Measurements from ENCODE around the gene COL17A1.

Gene COL17A1

DNA sequence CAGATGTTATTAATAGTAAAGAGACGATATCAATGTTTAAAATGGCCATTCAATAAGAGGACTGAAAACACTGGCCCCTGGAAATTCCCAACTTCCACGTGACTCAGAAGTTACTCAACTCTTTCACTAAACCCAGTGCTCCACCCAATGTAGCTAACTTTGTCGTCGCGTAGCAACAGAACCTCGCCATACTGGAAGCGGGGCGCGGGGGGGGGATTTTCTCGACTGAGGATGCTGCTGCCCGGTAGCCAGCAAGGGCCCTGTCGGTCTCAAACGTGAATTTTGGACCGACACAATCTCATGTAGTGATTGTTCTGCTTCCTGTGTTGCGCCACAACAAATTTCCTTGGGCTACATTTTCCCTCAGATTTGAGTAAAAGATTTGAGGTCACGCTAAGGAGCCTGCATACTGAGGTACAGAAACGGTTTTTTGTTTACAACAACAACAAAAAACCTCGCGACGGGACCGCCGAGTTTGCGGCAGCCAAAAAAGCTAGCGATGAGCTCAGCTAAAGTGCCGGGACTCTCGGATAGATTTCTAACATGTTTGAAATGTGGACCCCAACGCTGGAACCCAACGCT lies 35.3 kb upstream of the COL17A1 start:
- no peaks in the 10 kb centered on the region for H3K36me3 ChIP-seq (ENCODE audit: insufficient read depth, insufficient read length, low read length)
- no peaks in the 10 kb centered on the region for H3K27me3 ChIP-seq (ENCODE audit: insufficient read depth, insufficient read length)
- H3K9me3 ChIP-seq (ENCODE audit: insufficient read depth, low read length) = no peaks in the 10 kb centered on the region
- H3K9ac ChIP-seq (ENCODE audit: insufficient read length, low read depth) = peak overlapping the region; percentile 88
- peak; percentile 63 for DNase-seq (ENCODE audit: low read depth, low spot score)
- peak overlapping the region; percentile 39 for H3K4me3 ChIP-seq (ENCODE audit: insufficient read length, low read depth)
- TF ChIP-seq ZNF274 (IDR thresholded peaks at IDR 0.05; ENCODE audit: low read depth, low read length) (no peak), SUZ12 (IDR thresholded peaks at IDR 0.05; ENCODE audit: extremely low read depth, insufficient read depth, insufficient read length) (no peak), YY1 (IDR thresholded peaks at IDR 0.05; ENCODE audit: insufficient read depth, insufficient read length) (no peak)
- H3K4me1 ChIP-seq (ENCODE audit: insufficient read depth, insufficient read length) = no peaks in the 10 kb centered on the region

DNA sequence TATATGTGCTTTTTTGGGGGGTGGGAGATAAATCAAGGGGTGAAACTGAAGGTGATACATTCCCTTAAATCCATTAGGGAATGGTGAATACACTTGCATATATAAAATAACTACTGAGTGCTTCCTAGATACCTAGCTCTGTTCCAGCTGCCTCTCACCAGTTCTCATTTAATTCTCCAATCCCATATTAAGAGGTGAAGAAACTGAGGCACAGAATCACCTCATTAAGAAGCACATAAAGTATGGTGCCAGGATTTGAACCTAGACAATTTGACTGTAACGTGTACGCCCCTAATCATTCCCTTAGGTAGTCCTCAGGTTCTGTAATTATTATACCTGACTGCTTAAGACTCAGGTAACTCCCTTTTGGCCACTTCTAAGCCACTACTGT lies 34.8 kb upstream of the COL17A1 start:
- TF ChIP-seq SUZ12 (IDR thresholded peaks at IDR 0.05; ENCODE audit: extremely low read depth, insufficient read depth, insufficient read length) = no peak
- TF ChIP-seq ZNF274 (IDR thresholded peaks at IDR 0.05; ENCODE audit: low read depth, low read length) = no peak
- TF ChIP-seq YY1 (IDR thresholded peaks at IDR 0.05; ENCODE audit: insufficient read depth, insufficient read length) = no peak
- no peaks in the 10 kb centered on the region for H3K27me3 ChIP-seq (ENCODE audit: insufficient read depth, insufficient read length)
- H3K9ac ChIP-seq (ENCODE audit: insufficient read length, low read depth) = peak overlapping the region; percentile 88
- H3K9me3 ChIP-seq (ENCODE audit: insufficient read depth, low read length) = no peaks in the 10 kb centered on the region
- no peak for DNase-seq (ENCODE audit: low read depth, low spot score)
- H3K4me1 ChIP-seq (ENCODE audit: insufficient read depth, insufficient read length) = no peaks in the 10 kb centered on the region
- peak overlapping the region; percentile 39 for H3K4me3 ChIP-seq (ENCODE audit: insufficient read length, low read depth)
- H3K36me3 ChIP-seq (ENCODE audit: insufficient read depth, insufficient read length, low read length) = no peaks in the 10 kb centered on the region

DNA sequence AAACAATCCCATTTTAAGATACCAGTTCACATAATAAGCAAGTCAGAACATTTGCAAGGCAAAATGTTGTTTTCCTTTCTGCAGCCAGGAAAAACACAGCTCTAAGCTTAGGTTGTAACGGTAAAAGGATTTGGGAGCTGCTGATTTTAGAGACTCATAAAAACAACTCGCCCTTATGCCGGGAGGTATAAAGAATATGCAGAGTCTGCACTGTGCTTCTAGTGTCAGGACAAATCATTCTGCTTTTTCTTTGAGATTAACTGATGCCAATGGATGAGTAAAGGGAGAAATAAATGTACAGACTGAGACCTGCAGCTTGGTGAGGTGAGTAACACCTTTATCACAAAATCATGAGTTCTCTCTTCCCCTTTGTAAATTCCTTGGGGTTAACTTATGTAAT lies 34.3 kb upstream of the COL17A1 start:
- Histone ChIP-seq H3K9me3 (ENCODE audit: insufficient read depth, low read length) (no peaks in the 10 kb centered on the region), H3K4me1 (ENCODE audit: insufficient read depth, insufficient read length) (no peaks in the 10 kb centered on the region), H3K4me3 (ENCODE audit: insufficient read length, low read depth) (no peak overlapping the region), H3K9ac (ENCODE audit: insufficient read length, low read depth) (no peak overlapping the region), H3K27me3 (ENCODE audit: insufficient read depth, insufficient read length) (no peaks in the 10 kb centered on the region), H3K36me3 (ENCODE audit: insufficient read depth, insufficient read length, low read length) (no peaks in the 10 kb centered on the region)
- TF ChIP-seq YY1 (IDR thresholded peaks at IDR 0.05; ENCODE audit: insufficient read depth, insufficient read length) = no peak
- DNase-seq (ENCODE audit: low read depth, low spot score) = no peak

DNA sequence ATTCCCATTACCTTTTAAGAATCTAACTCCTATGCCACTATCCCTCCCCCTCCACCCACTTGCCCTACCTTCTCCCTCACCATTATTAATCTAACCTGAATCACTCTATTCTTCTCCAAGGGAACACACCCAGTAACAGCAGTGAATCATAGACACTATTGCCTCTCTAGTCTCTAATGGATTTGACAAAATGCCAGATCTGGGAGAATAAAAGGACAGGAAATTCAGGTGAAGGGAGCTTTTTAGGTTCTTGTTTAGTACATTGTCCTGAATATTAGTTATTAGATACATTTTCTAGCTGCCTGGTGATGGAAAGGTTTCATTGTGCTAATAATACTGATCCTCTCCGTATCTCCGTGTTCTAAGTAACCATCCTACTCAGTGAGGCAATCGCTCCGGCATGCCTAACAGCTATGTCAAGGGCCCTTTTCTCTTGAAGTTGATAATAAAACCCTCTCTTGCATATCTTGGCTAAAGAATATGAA lies 32.2 kb upstream of the COL17A1 start:
- Histone ChIP-seq H3K27me3 (ENCODE audit: insufficient read depth, insufficient read length) (no peaks in the 10 kb centered on the region), H3K36me3 (ENCODE audit: insufficient read depth, insufficient read length, low read length) (no peaks in the 10 kb centered on the region), H3K9me3 (ENCODE audit: insufficient read depth, low read length) (no peaks in the 10 kb centered on the region), H3K4me1 (ENCODE audit: insufficient read depth, insufficient read length) (no peaks in the 10 kb centered on the region), H3K9ac (ENCODE audit: insufficient read length, low read depth) (no peak overlapping the region), H3K4me3 (ENCODE audit: insufficient read length, low read depth) (no peak overlapping the region)
- TF ChIP-seq ZNF274 (IDR thresholded peaks at IDR 0.05; ENCODE audit: low read depth, low read length) = no peak
- TF ChIP-seq YY1 (IDR thresholded peaks at IDR 0.05; ENCODE audit: insufficient read depth, insufficient read length) = no peak
- TF ChIP-seq SUZ12 (IDR thresholded peaks at IDR 0.05; ENCODE audit: extremely low read depth, insufficient read depth, insufficient read length) = no peak
- no peak for DNase-seq (ENCODE audit: low read depth, low spot score)

DNA sequence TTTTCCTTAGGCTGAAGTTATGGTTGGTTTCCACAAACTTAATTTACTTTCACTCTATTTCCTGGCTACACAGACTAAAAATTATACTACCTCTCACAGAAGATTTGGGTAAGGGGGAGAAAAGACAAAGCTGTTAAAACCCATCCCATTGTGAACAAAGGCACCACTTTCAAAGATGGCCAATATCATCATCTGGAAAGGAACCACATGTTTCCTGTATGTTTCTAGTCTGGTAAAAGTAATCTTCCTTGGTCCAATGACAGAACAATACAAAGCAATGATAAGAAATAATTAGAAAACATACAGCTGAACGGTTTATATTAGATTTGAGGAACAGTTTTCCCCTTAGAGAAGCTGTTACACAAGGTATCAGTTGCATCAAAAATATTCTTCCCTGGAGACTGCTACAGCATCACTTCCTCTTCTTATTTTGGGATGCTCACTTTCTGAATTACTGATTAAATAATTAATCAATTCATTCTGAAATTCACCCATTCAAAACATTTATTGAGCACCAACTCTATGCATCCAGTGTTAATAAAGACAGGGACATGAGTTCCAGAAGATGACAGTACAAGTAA lies 27.8 kb upstream of the COL17A1 start:
- H3K9me3 ChIP-seq (ENCODE audit: insufficient read depth, low read length) = peaks cover 7% of the 10 kb centered on the region; the same call in 1 of the 2 replicates
- H3K36me3 ChIP-seq (ENCODE audit: insufficient read depth, insufficient read length, low read length) = no peaks in the 10 kb centered on the region
- no peak overlapping the region for H3K4me3 ChIP-seq (ENCODE audit: insufficient read length, low read depth)
- H3K9ac ChIP-seq (ENCODE audit: insufficient read length, low read depth) = no peak overlapping the region
- H3K4me1 ChIP-seq (ENCODE audit: insufficient read depth, insufficient read length) = no peaks in the 10 kb centered on the region
- H3K27me3 ChIP-seq (ENCODE audit: insufficient read depth, insufficient read length) = no peaks in the 10 kb centered on the region
- no peak for DNase-seq (ENCODE audit: low read depth, low spot score)
- TF ChIP-seq ZNF274 (IDR thresholded peaks at IDR 0.05; ENCODE audit: low read depth, low read length) = no peak
- TF ChIP-seq YY1 (IDR thresholded peaks at IDR 0.05; ENCODE audit: insufficient read depth, insufficient read length) = no peak
- no peak for TF ChIP-seq SUZ12 (IDR thresholded peaks at IDR 0.05; ENCODE audit: extremely low read depth, insufficient read depth, insufficient read length)

DNA sequence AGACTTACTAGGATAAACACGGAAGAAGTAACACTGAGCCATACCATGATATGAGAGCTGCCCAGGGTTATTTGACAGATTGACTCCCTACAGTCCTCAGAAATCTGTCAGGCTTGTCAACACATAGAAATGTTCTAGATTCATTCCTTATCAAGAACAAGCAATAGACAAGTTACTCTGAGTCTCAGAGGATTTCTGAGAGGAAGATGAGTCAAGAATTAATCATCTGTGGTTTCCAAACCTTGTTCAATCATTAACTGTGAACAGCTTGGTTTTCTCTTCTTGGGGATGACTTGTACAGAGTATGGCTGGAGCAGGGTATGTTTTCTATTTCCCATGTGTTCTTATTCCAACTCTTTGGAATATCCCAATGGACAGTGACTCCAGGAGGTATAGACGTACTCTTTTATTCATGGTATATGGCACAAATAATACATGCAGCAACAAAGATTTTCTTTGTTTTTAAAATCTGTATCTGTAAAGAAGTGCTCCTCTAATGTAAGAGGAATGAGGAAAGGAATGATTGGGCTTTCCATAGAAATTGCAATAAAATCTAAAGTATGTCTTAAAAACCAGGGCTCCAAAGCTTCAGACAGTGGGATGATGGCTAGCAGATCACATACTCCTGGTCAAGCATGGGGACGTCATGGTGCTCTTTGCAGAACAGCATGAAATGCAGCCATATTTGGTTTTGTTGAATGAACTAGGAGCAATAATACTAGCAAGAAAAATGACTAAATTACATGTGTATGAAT lies 24.4 kb upstream of the COL17A1 start:
- H3K4me1 ChIP-seq (ENCODE audit: insufficient read depth, insufficient read length) = no peaks in the 10 kb centered on the region
- H3K36me3 ChIP-seq (ENCODE audit: insufficient read depth, insufficient read length, low read length) = no peaks in the 10 kb centered on the region
- DNase-seq (ENCODE audit: low read depth, low spot score) = no peak
- H3K27me3 ChIP-seq (ENCODE audit: insufficient read depth, insufficient read length) = no peaks in the 10 kb centered on the region
- no peak overlapping the region for H3K9ac ChIP-seq (ENCODE audit: insufficient read length, low read depth)
- peaks cover 7% of the 10 kb centered on the region; the same call in 1 of the 2 replicates for H3K9me3 ChIP-seq (ENCODE audit: insufficient read depth, low read length)
- no peak overlapping the region for H3K4me3 ChIP-seq (ENCODE audit: insufficient read length, low read depth)
- TF ChIP-seq SUZ12 (IDR thresholded peaks at IDR 0.05; ENCODE audit: extremely low read depth, insufficient read depth, insufficient read length) (no peak), ZNF274 (IDR thresholded peaks at IDR 0.05; ENCODE audit: low read depth, low read length) (no peak), YY1 (IDR thresholded peaks at IDR 0.05; ENCODE audit: insufficient read depth, insufficient read length) (no peak)

DNA sequence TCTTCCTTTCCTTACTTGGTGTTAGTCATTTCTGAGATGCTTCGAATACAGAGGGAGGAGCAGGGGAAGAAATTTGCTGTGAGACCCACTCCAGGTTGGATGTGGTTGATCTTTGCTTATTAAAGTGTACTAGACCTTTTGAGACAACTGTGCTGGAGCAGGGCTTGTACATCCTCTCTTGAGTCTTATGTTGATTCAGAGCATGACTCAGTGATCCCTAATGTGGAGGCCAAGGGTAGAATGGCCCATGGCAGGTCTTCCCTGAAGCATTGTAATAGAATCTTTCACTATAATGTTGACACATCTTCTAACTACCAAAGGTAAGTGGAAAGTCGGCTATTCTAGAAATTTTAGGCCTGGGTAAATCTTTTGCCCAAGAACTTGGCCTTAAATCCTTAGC lies 19.2 kb upstream of the COL17A1 start:
- H3K9me3 ChIP-seq (ENCODE audit: insufficient read depth, low read length) = peaks cover 7% of the 10 kb centered on the region; the same call in 1 of the 2 replicates
- no peaks in the 10 kb centered on the region for H3K36me3 ChIP-seq (ENCODE audit: insufficient read depth, insufficient read length, low read length)
- H3K27me3 ChIP-seq (ENCODE audit: insufficient read depth, insufficient read length) = peaks cover 2% of the 10 kb centered on the region
- TF ChIP-seq ZNF274 (IDR thresholded peaks at IDR 0.05; ENCODE audit: low read depth, low read length) (no peak), SUZ12 (IDR thresholded peaks at IDR 0.05; ENCODE audit: extremely low read depth, insufficient read depth, insufficient read length) (no peak), YY1 (IDR thresholded peaks at IDR 0.05; ENCODE audit: insufficient read depth, insufficient read length) (no peak)
- no peak overlapping the region for H3K4me3 ChIP-seq (ENCODE audit: insufficient read length, low read depth)
- H3K9ac ChIP-seq (ENCODE audit: insufficient read length, low read depth) = no peak overlapping the region
- no peaks in the 10 kb centered on the region for H3K4me1 ChIP-seq (ENCODE audit: insufficient read depth, insufficient read length)
- no peak for DNase-seq (ENCODE audit: low read depth, low spot score)

Data from NT2/D1 (cell line).